Gastroesophageal sphincter (tissue), 4 donors: ENCODE data around the gene PRICKLE4. TPM values are rescaled to one million over a fixed set of nuclear protein-coding genes. Genes with fewer than 3 reads are reported as not detected.
"Not testable (repeated sequence)": the region's sequence is repeated elsewhere in the genome, so short reads cannot be mapped to it uniquely, and the experiment has no call there.

ENCODE experiments used
- ATAC-seq: fragments of 150-250 bp; one replicate; pipeline ENCODE4 v1.9.1; 2016; ENCODE audit warnings: mild to moderate bottlenecking, moderate library complexity
- H3K27ac ChIP-seq, 4 donors: fragments of 200-600 bp; sonication (generic) in 3 of 4; 1 replicate in 3 of 4; 2 replicates in 1 of 4; pipeline ENCODE4 v1.5.1; 2016 to 2019
- H3K27me3 ChIP-seq: fragments of 200-600 bp; sonication (generic); one replicate; pipeline ENCODE4 v1.5.1; 2019
- H3K36me3 ChIP-seq, 2 donors: fragments of 200-600 bp; sonication (generic); one replicate each; pipeline ENCODE4 v1.5.1; 2019; ENCODE audit warnings: control low read depth in 1 of 2
- H3K4me1 ChIP-seq, 3 donors: fragments of 200-600 bp; sonication (generic); 1 replicate in 2 of 3; 2 replicates in 1 of 3; pipeline ENCODE4 v1.5.1; 2016 to 2019; ENCODE audit warnings: control low read depth in 2 of 3
- H3K4me3 ChIP-seq, 2 donors: fragments of 200-600 bp; sonication (generic); one replicate each; pipeline ENCODE4 v1.5.1; 2019; ENCODE audit warnings: mild to moderate bottlenecking in 1 of 2, moderate library complexity in 1 of 2
- H3K9me3 ChIP-seq, 3 donors: fragments of 200-600 bp; sonication (generic); one replicate each; pipeline ENCODE4 v1.5.1; 2017 to 2019; ENCODE audit warnings: control low read depth in 2 of 3
- CTCF ChIP-seq, 4 experiments: fragments of 200-600 bp in 2 of 4; fragments of 450-650 bp in 2 of 4; sonication (generic) in 1 of 4; IDR thresholded peaks; one replicate each; pipeline ENCODE4 v1.5.1; 2017 to 2019; ENCODE audit warnings: antibody characterized with exemption in 4 of 4, mild to moderate bottlenecking in 2 of 4, moderate library complexity in 2 of 4
- EP300 ChIP-seq: sonication (generic); formaldehyde crosslinking; IDR thresholded peaks from one replicate; pipeline ENCODE4 v1.6.1; 2017; ENCODE audit warnings: antibody characterized with exemption, mild to moderate bottlenecking
- POLR2A ChIP-seq, 2 donors: fragments of 450-650 bp; IDR thresholded peaks; one replicate each; pipeline ENCODE4 v1.6.1; 2017; ENCODE audit warnings: antibody characterized with exemption in 2 of 2, mild to moderate bottlenecking in 2 of 2, moderate library complexity in 1 of 2
- POLR2AphosphoS5 ChIP-seq: sonication (generic); formaldehyde crosslinking; IDR thresholded peaks from one replicate; pipeline ENCODE4 v1.6.1; 2017; ENCODE audit warnings: antibody characterized with exemption
- WGBS, 2 donors: methylation state at CpG; one replicate each; pipeline ENCODE4 v1.1.5; 2018; ENCODE audit warnings: low coverage in 1 of 2; 5-methylcytosine and 5-hydroxymethylcytosine counted together
- total RNA-seq, 4 donors: library from RNA; depleted of rRNA; stranded (reverse); fragments of >200 nt; gene quantifications; one replicate each; pipeline ENCODE4 v1.1.0, GENCODE V29; 2016

Gene PRICKLE4
- total RNA-seq, 4 donors from 2014 or later: 0.94 to 5.0 (median 2.3) TPM

DNA sequence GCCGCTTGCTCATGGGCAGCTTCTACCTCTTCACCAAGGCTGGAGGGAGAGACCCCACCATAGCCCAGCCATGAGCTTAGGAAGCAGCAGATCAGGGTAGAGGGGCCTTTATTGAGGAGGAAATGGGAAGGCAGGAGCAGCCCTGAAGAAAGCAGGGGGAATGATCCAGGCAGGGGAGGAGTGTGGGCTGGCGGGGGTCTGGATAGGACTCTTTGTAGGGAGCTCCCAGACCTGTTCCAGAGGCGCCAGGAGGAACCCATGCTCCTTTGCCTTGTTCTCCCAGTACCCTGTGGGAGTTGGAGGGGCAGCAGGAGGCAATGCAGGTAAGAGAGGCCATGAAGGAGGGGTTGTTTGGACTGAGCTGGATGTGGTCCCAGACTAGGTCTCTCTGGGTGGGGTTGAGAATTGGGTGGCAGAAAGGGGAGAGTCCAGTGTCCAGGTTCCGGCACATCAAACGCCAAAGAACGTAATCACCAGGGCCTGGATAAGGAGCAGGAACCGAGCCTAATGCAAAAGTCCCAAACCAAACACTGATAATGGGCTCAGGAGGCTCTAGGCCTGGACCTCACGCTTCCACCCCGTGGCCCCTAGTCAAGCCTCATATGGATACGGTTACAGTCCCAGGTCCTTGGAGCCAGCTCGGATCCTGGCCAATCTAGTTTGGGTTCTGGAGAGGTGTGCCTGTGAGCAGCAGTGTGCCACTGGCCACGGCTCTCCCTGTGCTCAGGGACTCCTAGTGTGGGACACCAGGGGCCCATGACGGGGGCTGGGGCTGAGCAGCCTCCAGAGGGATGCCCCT lies 21.3 kb upstream of the PRICKLE4 start:
- no peaks in the 10 kb centered on the region for H3K27me3 ChIP-seq
- 84 to 90% methylated on average over 6 to 7 of the region's 13 CpGs for WGBS, 2 donors
- no peak overlapping the region for H3K27ac ChIP-seq
- no peaks in the 10 kb centered on the region for H3K9me3 ChIP-seq
- no peak overlapping the region for H3K4me3 ChIP-seq
- no peaks in the 10 kb centered on the region for H3K36me3 ChIP-seq
- no peaks in the 10 kb centered on the region for H3K4me1 ChIP-seq
- no peak for TF ChIP-seq EP300
- TF ChIP-seq POLR2AphosphoS5: no peak
- no peak for TF ChIP-seq POLR2A (IDR thresholded peaks at IDR 0.05)
- no peak for TF ChIP-seq CTCF (IDR thresholded peaks at IDR 0.05)
- no peak for ATAC-seq

- Histone ChIP-seq H3K9me3 (no peaks in the 10 kb centered on the region), H3K27ac (no peak overlapping the region), H3K36me3 (no peaks in the 10 kb centered on the region), H3K4me1 (no peaks in the 10 kb centered on the region), H3K27me3 (no peaks in the 10 kb centered on the region), H3K4me3 (no peak overlapping the region)
- no peak for ATAC-seq
- TF ChIP-seq POLR2A (IDR thresholded peaks at IDR 0.05) (no peak), POLR2AphosphoS5 (no peak), CTCF (IDR thresholded peaks at IDR 0.05) (no peak), EP300 (no peak)
- WGBS, 2 donors: 50% methylated on average over 1 of the region's 2 CpGs; no CpG with 5 or more reads in 1 of the 2 donors
These were observed 20.5 kb upstream of the PRICKLE4 start for GRCh38 chr6:41759905-41760579.

DNA sequence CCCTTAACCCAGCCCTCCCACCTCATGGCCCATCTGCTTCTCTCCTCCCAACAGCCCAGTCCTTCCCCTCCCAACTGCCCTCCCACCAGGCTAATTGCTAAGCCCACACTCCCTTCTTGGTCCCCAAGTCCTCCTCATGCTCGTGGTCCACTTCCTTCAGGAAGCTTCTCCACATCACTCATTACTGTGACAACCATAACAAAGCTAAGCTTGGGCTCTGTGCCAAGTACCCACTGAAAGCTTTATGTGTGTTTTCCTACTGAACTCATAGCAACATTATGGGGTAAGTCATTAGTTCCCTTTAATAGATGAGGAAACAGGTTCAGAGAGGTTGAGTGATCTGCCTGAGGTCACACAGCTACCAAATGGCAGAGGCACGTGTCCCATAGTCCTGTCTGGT lies 17.1 kb upstream of the PRICKLE4 start:
- H3K27me3 ChIP-seq: no peaks in the 10 kb centered on the region
- ATAC-seq: no peak
- peaks cover 0 to 16% (median 13%) of the 10 kb centered on the region in 3 donors for H3K4me1 ChIP-seq
- H3K4me3 ChIP-seq: no peak overlapping the region
- no peak overlapping the region for H3K27ac ChIP-seq
- TF ChIP-seq POLR2A (IDR thresholded peaks at IDR 0.05): no peak
- no peak for TF ChIP-seq POLR2AphosphoS5
- no peak for TF ChIP-seq CTCF (IDR thresholded peaks at IDR 0.05)
- no peak for TF ChIP-seq EP300
- 20% methylated on average over 2 of the region's 2 CpGs for WGBS, 2 donors
- no peaks in the 10 kb centered on the region for H3K36me3 ChIP-seq
- no peaks in the 10 kb centered on the region for H3K9me3 ChIP-seq

GRCh38 chr6:41766043-41766664 lies 14.4 kb upstream of the PRICKLE4 start:
- ATAC-seq, H3K9me3 ChIP-seq, H3K27me3 ChIP-seq, H3K4me3 ChIP-seq: not testable (repeated sequence)
- Histone ChIP-seq H3K27ac (peak overlapping the region in 3 of 4 donors; percentile 35 to 61 (median 46)), H3K36me3 (peaks cover 0 to 19% of the 10 kb centered on the region in 2 donors), H3K4me1 (peaks cover 0 to 16% (median 13%) of the 10 kb centered on the region in 3 donors)
- 88 to 90% methylated on average over 2 to 4 of the region's 4 CpGs for WGBS, 2 donors

DNA sequence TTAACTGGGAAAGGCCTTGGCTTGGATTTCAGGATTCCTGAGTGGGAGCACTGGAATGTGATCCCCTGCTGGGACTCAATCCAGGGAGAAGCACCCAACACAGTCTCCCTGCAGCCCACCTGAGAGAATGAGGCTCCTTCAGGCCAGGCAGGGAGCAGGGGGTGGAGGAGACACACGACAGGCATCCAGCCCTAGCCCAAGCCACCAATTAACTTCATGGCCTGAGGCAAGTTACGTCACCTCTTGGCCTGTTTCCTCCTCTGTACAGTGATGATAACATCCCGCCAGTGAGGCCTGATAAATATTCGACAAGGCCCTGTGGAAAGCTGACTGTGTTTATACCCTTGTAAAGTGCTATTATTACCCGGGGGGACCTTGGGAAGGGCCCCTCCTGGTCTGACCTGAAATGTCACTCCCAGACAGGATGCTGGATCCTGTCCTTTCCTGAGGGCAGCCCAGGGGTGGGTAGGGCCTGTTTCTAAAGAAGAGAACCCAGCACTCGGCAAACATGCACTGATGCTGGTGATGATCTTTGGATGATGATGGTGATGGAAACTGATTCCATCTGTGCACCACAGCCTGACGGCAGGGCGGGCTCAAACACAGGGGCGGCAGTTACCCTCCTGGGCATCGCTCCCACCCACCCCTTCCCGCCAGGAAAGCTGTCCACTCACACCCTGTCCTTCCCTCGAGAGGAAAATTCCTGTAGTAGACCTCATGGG lies 13.3 kb upstream of the PRICKLE4 start:
- no peaks in the 10 kb centered on the region for H3K27me3 ChIP-seq
- no peak overlapping the region for H3K4me3 ChIP-seq
- H3K36me3 ChIP-seq: peaks cover 0 to 31% of the 10 kb centered on the region in 2 donors
- TF ChIP-seq POLR2AphosphoS5: no peak
- TF ChIP-seq EP300: no peak
- TF ChIP-seq POLR2A (IDR thresholded peaks at IDR 0.05): no peak
- no peak for TF ChIP-seq CTCF (IDR thresholded peaks at IDR 0.05)
- H3K4me1 ChIP-seq: peaks cover 0 to 16% (median 13%) of the 10 kb centered on the region in 3 donors
- WGBS, 2 donors: no CpG with 5 or more reads among the region's 12 CpGs
- no peaks in the 10 kb centered on the region for H3K9me3 ChIP-seq
- ATAC-seq: peak; percentile 70
- peak overlapping the region in 3 of 4 donors; percentile 35 to 61 (median 46) for H3K27ac ChIP-seq
